C4-2B (cell line): ENCODE data around the gene NEDD4.

Experiments used
- H3K27ac ChIP-seq: fragments of 450-650 bp; 2 replicates; pipeline ENCODE4 v1.5.1; 2017
- CTCF ChIP-seq: fragments of 450-650 bp; conservative IDR thresholded peaks from 2 replicates; pipeline ENCODE4 v1.5.1; 2017; ENCODE audit warnings: mild to moderate bottlenecking
- ZFX ChIP-seq: fragments of 450-650 bp; IDR thresholded peaks from 2 replicates; pipeline ENCODE4 v1.6.1; 2017

Gene NEDD4

GRCh38 chr15:55915221-55915620 lies 78.2 kb downstream of the NEDD4 start:
- H3K27ac ChIP-seq, result no peak overlapping the region
- TF ChIP-seq CTCF (no peak), ZFX (no peak)

DNA sequence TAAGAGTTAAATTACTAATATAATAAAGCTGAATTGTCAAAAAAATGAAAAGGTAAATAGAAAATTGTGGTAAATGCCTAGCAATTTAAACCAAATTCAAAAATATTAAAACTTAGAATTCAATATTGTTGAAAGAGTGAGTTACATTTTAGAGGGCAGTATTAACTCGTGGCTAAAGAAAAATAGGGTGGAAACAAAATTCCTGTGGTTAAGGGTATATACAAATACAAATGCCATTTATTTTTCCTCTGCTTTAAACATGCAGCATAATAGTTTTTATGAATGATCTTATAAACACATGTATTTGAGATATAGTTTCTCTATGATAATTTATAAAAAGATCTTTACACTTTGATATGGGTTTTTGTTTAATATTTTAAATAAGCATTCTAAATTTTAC lies 79.0 kb downstream of the NEDD4 start:
- TF ChIP-seq ZFX (no peak), CTCF (no peak)
- H3K27ac ChIP-seq, result no peak overlapping the region

DNA sequence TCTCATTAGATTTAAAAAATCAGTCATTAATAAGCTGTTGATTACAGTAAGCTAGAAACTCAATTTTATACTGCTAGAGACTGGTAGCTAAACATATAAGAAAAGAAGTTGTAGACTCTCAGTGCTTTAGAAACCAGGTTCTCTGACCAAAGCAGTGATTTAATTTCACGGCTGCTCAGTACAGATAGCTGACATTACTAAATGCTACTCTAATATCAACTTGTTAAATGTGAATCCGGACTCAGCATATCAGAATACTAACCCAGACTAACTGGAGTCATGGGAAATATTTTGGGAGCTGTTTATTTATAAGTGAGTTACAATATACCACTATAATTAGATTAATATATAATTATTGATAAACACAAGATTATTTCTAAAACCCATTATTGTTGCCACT lies 80.4 kb downstream of the NEDD4 start:
- TF ChIP-seq ZFX, result no peak
- no peak for TF ChIP-seq CTCF
- H3K27ac ChIP-seq, result no peak overlapping the region

- no peak for TF ChIP-seq CTCF
- TF ChIP-seq ZFX, result no peak
- no peak overlapping the region for H3K27ac ChIP-seq
Observed at GRCh38 chr15:55909036-55909811, 84.2 kb downstream of the NEDD4 start.

- H3K27ac ChIP-seq, result no peak overlapping the region
- no peak for TF ChIP-seq ZFX
- no peak for TF ChIP-seq CTCF
Observed at GRCh38 chr15:55907797-55908196, 85.6 kb downstream of the NEDD4 start.

GRCh38 chr15:55902981-55903380 lies 90.4 kb downstream of the NEDD4 start:
- TF ChIP-seq ZFX (no peak), CTCF (no peak)
- H3K27ac ChIP-seq, result no peak overlapping the region

- no peak overlapping the region for H3K27ac ChIP-seq
- no peak for TF ChIP-seq ZFX
- TF ChIP-seq CTCF, result no peak
Observed at GRCh38 chr15:55900019-55900418, 93.4 kb downstream of the NEDD4 start.
